GM23338 (cell line): Measurements from ENCODE around the gene AXIN1. TPM values are rescaled to one million over a fixed set of nuclear protein-coding genes. Genes with fewer than 3 reads are reported as not detected.

Source experiments
- ATAC-seq: fragments of 200-7000 bp; cut with Tn5 transposase; 3 replicates; pipeline ENCODE4 v1.9.1; 2020
- DNase-seq: peaks from one replicate; pipeline ENCODE4 v3.0.0-alpha.2; 2015; ENCODE audit warnings: low spot score
- H2AFZ ChIP-seq: fragments of 200-600 bp; sonication (generic); 2 replicates; pipeline ENCODE4 v1.8.0; 2016; ENCODE audit warnings: antibody characterized with exemption, mild to moderate bottlenecking, moderate library complexity
- H3F3A ChIP-seq: fragments of 200-600 bp; sonication (generic); replicated peaks from 2 replicates; pipeline ENCODE4 v1.8.0; 2017; ENCODE audit warnings: antibody characterized with exemption, mixed run types, low read depth
- H3K27ac ChIP-seq: fragments of 200-600 bp; sonication (generic); 2 replicates; pipeline ENCODE4 v1.6.1; 2016; ENCODE audit warnings: low read depth
- H3K27me3 ChIP-seq: fragments of 200-600 bp; sonication (generic); 2 replicates; pipeline ENCODE4 v1.8.0; 2016; ENCODE audit warnings: mild to moderate bottlenecking, mixed run types, moderate library complexity; ENCODE audit not compliant: insufficient read depth
- H3K36me3 ChIP-seq: fragments of 200-600 bp; sonication (generic); 2 replicates; pipeline ENCODE4 v1.8.0; 2016; ENCODE audit warnings: mild to moderate bottlenecking; ENCODE audit not compliant: insufficient read depth
- H3K4me1 ChIP-seq: fragments of 200-600 bp; sonication (generic); 2 replicates; pipeline ENCODE4 v1.8.0; 2016; ENCODE audit warnings: mild to moderate bottlenecking, moderate library complexity; ENCODE audit not compliant: insufficient read depth
- H3K4me2 ChIP-seq: fragments of 200-600 bp; sonication (generic); 2 replicates; pipeline ENCODE4 v1.7.1; 2017; ENCODE audit warnings: mixed run types
- H3K4me3 ChIP-seq: fragments of 200-600 bp; sonication (generic); 2 replicates; pipeline ENCODE4 v1.6.1; 2016; ENCODE audit warnings: mixed run types
- H3K79me2 ChIP-seq: fragments of 200-600 bp; sonication (generic); replicated peaks from 2 replicates; pipeline ENCODE4 v1.8.0; 2017; ENCODE audit warnings: mild to moderate bottlenecking; ENCODE audit not compliant: insufficient read depth
- H3K9me2 ChIP-seq: fragments of 200-600 bp; sonication (generic); 2 replicates; pipeline ENCODE4 v1.8.0; 2017; ENCODE audit not compliant: insufficient read depth
- H4K20me1 ChIP-seq: fragments of 200-600 bp; sonication (generic); replicated peaks from 2 replicates; pipeline ENCODE4 v1.8.0; 2017; ENCODE audit warnings: mild to moderate bottlenecking; ENCODE audit not compliant: insufficient read depth
- H3K27ac Mint-ChIP-seq: 2 replicates; pipeline ENCODE4 v1.8.0; 2020; ENCODE audit warnings: inconsistent platforms, mild to moderate bottlenecking, moderate library complexity, mixed read lengths
- H3K27me3 Mint-ChIP-seq: 3 replicates; pipeline ENCODE4 v1.8.0; 2022; ENCODE audit warnings: low read depth, mild to moderate bottlenecking, moderate library complexity, mixed read lengths, inconsistent platforms; ENCODE audit not compliant: insufficient read depth, poor library complexity
- H3K36me3 Mint-ChIP-seq: 3 replicates; pipeline ENCODE4 v1.8.0; 2021; ENCODE audit warnings: low read depth, mild to moderate bottlenecking, inconsistent platforms, moderate library complexity, mixed read lengths
- H3K4me1 Mint-ChIP-seq: 3 replicates; pipeline ENCODE4 v1.8.0; 2020; ENCODE audit warnings: mild to moderate bottlenecking, inconsistent platforms, mixed read lengths
- H3K4me3 Mint-ChIP-seq: 3 replicates; pipeline ENCODE4 v1.8.0; 2021; ENCODE audit warnings: moderate library complexity, mild to moderate bottlenecking, inconsistent platforms, mixed read lengths
- H3K9me3 Mint-ChIP-seq: 3 replicates; pipeline ENCODE4 v1.8.0; 2020; ENCODE audit warnings: moderate library complexity, mild to moderate bottlenecking, inconsistent platforms, mixed read lengths
- CREB1 ChIP-seq: fragments of 250-450 bp; sonication (Bioruptor Pico); IDR thresholded peaks from 2 replicates; pipeline ENCODE4 v1.5.0; 2020; ENCODE audit warnings: low read depth, mild to moderate bottlenecking, moderate library complexity
- ETS1 ChIP-seq: IDR thresholded peaks from 2 replicates; pipeline ENCODE4 v1.6.1; 2016; ENCODE audit warnings: antibody characterized with exemption
- EZH2 ChIP-seq: fragments of 200-600 bp; sonication (generic); IDR thresholded peaks from one replicate; pipeline ENCODE4 v1.8.0; 2017; ENCODE audit warnings: antibody characterized with exemption, mild to moderate bottlenecking, low read depth; ENCODE audit not compliant: unreplicated experiment
- EZH2phosphoT487 ChIP-seq: fragments of 200-600 bp; sonication (generic); IDR thresholded peaks from one replicate; pipeline ENCODE4 v1.8.1; 2018; ENCODE audit warnings: antibody characterized with exemption; ENCODE audit not compliant: unreplicated experiment
- POLR2AphosphoS5 ChIP-seq: IDR thresholded peaks from 2 replicates; pipeline ENCODE4 v1.6.1; 2016; ENCODE audit warnings: antibody characterized with exemption, low read depth
- STAT1 ChIP-seq: IDR thresholded peaks from one replicate; pipeline ENCODE4 v1.6.1; 2016; ENCODE audit warnings: antibody characterized with exemption; ENCODE audit not compliant: unreplicated experiment
- ZNF114 ChIP-seq: fragments of 250-450 bp; sonication (Bioruptor Pico); IDR thresholded peaks from 2 replicates; pipeline ENCODE4 v1.5.0; 2020; ENCODE audit warnings: mild to moderate bottlenecking, moderate library complexity
- ZNF331 ChIP-seq: fragments of 250-450 bp; sonication (Bioruptor Pico); IDR thresholded peaks from 2 replicates; pipeline ENCODE4 v1.5.0; 2020; ENCODE audit warnings: low read depth, mild to moderate bottlenecking, moderate library complexity
- ZNF462 ChIP-seq: fragments of 250-450 bp; sonication (Bioruptor Pico); IDR thresholded peaks from 2 replicates; pipeline ENCODE4 v1.5.0; 2020; ENCODE audit warnings: mild to moderate bottlenecking, moderate library complexity
- polyA plus RNA-seq: library from polyadenylated mRNA; unstranded; fragments of >200 nt; fragmentation: Nextera tagmentation; extraction: Ambion mirVana; gene quantifications from 2 replicates; pipeline ENCODE4 v1.2.1, GENCODE V29; 2016
- total RNA-seq: library from RNA; depleted of rRNA; stranded (reverse); fragments of >200 nt; shearing (Covaris generic); gene quantifications from 2 replicates; pipeline ENCODE4 v1.2.3, GENCODE V29; 2014

AXIN1 gene
- total and polyA plus RNA-seq, 2 experiments from 2014 or later, result 14.3 to 54.5 TPM

GRCh38 chr16:275041-275641 lies 77.4 kb downstream of the AXIN1 start:
- Histone ChIP-seq H3F3A (peaks cover 4% of the 10 kb centered on the region; the same call in 1 of the 2 replicates), H3K4me3 (peak overlapping the region; percentile 63), H3K79me2 (no peaks in the 10 kb centered on the region), H3K27ac (no peak overlapping the region), H4K20me1 (0 out of 2 replicates have a peak, but pooled peaks cover 2% of the 10 kb centered on the region), H2AFZ (peak overlapping the region; percentile 93; the same call in 1 of the 2 replicates), H3K4me2 (peak overlapping the region; percentile 84), H3K36me3 (no peaks in the 10 kb centered on the region), H3K27me3 (peaks cover 48% of the 10 kb centered on the region), H3K4me1 (no peaks in the 10 kb centered on the region), H3K9me2 (no peaks in the 10 kb centered on the region)
- Mint-ChIP-seq H3K4me1 (no peaks in the 10 kb centered on the region), H3K27me3 (peaks cover 37% of the 10 kb centered on the region), H3K4me3 (peak overlapping the region; percentile 68), H3K9me3 (no peaks in the 10 kb centered on the region), H3K27ac (no peak overlapping the region), H3K36me3 (no peaks in the 10 kb centered on the region; the same call in 2 of the 3 replicates)
- TF ChIP-seq EZH2 (peak; percentile 80), ETS1 (no peak)
- DNase-seq (peak; percentile 62), ATAC-seq (peak; percentile 66)

- Histone ChIP-seq H2AFZ (no peak overlapping the region), H3K79me2 (no peaks in the 10 kb centered on the region), H3K4me2 (no peak overlapping the region), H4K20me1 (no peaks in the 10 kb centered on the region), H3K36me3 (no peaks in the 10 kb centered on the region), H3K4me3 (no peak overlapping the region), H3F3A (no peaks in the 10 kb centered on the region; the same call in 1 of the 2 replicates), H3K9me2 (no peaks in the 10 kb centered on the region), H3K27ac (no peak overlapping the region), H3K4me1 (no peaks in the 10 kb centered on the region), H3K27me3 (peaks cover 36% of the 10 kb centered on the region)
- H3K27me3 Mint-ChIP-seq, result peaks cover 29% of the 10 kb centered on the region
- no peak for ATAC-seq
- no peaks in the 10 kb centered on the region for H3K4me1 Mint-ChIP-seq
- H3K9me3 Mint-ChIP-seq, result no peaks in the 10 kb centered on the region
- DNase-seq, result no peak
- no peak overlapping the region for H3K27ac Mint-ChIP-seq
- H3K36me3 Mint-ChIP-seq, result no peaks in the 10 kb centered on the region; the same call in 2 of the 3 replicates
- H3K4me3 Mint-ChIP-seq, result no peak overlapping the region
- TF ChIP-seq ZNF331 (CRISPR knock-in tag) (no peak), CREB1 (CRISPR knock-in tag) (no peak), ZNF462 (CRISPR knock-in tag) (no peak), EZH2 (no peak), POLR2AphosphoS5 (no peak), ZNF114 (CRISPR knock-in tag) (no peak), STAT1 (no peak), EZH2phosphoT487 (no peak)
Measured at GRCh38 chr16:273547-274421, 78.7 kb downstream of the AXIN1 start.
